Measurements from ENCODE around the gene MOB3A.

GRCh38 chr19:2047076-2047448, 49.1 kb downstream of the MOB3A start:
- no peak for TF ChIP-seq CTCF (IDR thresholded peaks at IDR 0.05)
- no peak for TF ChIP-seq POLR2A (IDR thresholded peaks at IDR 0.05)
- no peak for TF ChIP-seq POLR2AphosphoS5 (IDR thresholded peaks at IDR 0.05)
- TF ChIP-seq EP300 (IDR thresholded peaks at IDR 0.05; ENCODE audit: low read depth): no peak

Data from transverse colon (tissue), 4 donors.